GM19372 (cell line): Measurements from ENCODE around the gene MEX3A.
"Not testable (repeated sequence)": the region's sequence is repeated elsewhere in the genome, so short reads cannot be mapped to it uniquely, and the experiment has no call there.

Experiments
- ATAC-seq: cut with Tn5 transposase; IDR thresholded peaks from one replicate; pipeline ENCODE4 v1.9.1; 2021; ENCODE audit warnings: mild to moderate bottlenecking, low read depth, moderate library complexity; ENCODE audit not compliant: unreplicated experiment

MEX3A gene

DNA sequence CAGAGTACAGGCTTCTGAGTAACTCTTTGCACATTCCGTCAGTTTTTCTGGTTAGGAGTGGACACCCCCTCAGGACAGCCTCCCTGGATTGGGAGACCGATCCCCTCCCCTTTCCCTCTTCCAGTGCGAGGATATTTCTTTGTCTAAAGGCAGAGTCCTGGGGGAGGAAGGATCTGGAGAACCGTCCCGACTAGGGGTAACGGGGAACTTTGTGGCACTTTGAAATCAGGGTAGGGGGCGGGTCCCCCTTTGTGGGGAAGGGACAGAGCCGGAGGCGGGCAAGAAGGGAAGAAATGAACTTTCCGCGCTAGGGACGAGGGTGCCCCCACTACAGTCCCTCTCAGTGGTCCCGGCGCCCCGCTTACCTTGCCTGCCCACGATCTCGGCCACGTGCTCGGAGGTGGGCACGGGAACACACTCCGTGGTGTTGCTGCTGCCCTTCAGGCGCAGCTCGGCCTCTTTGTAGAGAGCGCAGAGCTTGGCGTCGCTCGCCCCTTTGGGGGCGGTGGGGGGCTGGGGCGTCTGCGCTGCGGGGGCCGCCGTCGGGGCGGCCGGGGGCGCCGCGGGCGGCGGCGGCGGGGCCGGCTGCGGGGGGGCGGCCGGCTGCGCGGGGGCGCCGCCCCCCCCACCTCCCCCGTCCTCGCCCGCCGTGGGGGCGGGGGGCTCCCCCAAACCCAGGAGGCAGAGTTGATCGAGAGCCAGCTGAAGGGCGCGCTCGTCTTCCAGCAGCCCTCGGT, 917 bp downstream of the MEX3A start:
- no peak for ATAC-seq

DNA sequence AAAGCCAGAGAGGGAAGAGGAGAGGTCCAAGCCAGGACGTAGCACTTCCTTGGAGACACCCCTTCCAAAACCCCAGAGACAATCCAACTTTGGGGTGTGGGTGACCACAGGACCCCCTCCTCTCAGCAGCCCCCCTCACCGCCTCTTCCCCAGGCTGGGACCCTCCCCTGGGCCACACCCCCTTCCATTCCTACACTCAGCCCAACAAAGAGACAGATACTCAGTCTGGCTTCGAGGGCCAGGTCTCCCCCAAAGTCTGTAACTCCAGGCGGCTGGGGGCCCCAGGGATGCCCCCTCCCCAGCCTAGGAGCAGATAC, 1.4 kb downstream of the MEX3A start:
- no peak for ATAC-seq

DNA sequence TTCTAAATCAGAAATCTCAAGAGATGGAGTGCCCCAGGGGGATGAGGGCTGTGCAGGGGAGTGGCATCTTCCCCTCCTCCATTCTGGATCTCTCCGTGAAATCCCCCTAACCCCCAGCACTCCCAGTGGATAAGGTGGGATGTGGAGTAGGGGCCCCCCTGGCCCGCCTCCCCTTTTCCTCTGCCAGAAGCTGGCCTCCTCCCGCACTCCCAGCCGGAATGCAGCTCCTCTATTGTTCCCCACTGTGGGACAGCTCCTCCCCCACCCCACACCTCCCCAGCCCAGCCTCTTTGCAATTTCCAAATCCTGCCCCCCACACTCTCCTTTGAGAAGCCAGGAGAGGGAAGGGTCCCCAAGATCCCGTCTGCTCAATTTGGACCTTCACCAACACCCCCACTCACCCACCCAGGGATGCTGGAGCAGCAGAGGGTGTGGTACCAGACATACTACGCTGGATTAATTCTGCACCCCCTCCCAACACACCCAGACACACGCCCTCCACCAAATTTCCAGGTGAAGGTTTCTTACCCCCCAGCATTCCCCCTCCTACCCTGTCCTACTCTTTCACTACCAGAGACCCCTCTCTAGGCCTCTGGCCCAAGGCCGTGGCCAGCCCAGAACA, 1.9 kb downstream of the MEX3A start:
- no peak for ATAC-seq

DNA sequence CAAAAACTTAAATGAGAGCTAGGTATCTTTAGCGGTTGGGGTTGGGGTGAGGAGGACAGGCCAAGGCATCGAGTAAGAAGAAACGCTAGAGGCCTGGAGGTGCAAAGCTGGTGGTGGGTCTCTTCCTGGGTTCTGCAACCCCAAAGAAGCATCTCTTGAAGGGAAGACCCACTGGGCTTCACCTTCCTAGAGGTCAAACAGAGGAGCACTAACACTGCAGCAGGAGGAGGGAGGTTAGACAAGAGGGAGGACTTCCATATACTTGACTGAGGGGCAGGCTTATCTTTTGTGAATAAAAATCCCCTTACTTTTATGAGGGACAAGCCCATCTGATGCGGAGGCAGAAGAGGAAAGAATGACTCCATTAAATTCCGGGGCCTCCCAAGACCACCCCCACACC, 2.5 kb downstream of the MEX3A start:
- ATAC-seq, result no peak

DNA sequence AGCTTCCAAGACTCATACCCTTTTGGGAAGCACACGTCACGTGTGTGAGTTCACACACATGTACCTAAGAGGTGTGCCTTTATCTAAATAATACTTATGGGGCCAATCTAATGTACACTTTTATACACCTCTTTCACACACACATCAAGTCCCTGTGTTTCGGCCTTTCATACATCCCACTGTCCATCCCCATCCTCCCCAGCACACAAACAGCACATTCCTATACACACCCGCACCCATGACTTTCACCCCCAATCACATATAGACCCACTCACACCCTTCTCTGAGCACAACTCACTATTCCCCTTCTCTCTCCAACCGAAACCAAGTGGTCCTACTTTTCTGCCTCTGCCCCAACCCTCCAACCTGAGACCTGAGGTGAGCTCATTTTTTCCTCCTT, 3.5 kb downstream of the MEX3A start:
- no peak for ATAC-seq

DNA sequence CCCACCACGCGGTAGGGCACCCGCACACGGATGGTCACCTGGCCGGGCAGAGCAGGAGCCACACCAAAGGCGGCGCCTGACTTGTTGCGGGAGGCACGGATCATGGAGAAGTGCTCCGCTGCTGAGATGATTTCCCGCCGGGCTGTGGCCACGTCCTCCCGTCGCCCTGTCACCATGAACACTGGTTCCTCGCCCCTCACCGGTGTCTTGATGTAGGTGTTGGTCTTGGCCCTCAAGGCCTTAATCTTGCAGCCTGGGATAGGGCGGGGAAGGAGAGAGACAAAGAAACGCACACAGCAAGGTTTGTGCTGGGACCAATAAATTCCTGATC, 4.9 kb downstream of the MEX3A start:
- ATAC-seq, result no peak

DNA sequence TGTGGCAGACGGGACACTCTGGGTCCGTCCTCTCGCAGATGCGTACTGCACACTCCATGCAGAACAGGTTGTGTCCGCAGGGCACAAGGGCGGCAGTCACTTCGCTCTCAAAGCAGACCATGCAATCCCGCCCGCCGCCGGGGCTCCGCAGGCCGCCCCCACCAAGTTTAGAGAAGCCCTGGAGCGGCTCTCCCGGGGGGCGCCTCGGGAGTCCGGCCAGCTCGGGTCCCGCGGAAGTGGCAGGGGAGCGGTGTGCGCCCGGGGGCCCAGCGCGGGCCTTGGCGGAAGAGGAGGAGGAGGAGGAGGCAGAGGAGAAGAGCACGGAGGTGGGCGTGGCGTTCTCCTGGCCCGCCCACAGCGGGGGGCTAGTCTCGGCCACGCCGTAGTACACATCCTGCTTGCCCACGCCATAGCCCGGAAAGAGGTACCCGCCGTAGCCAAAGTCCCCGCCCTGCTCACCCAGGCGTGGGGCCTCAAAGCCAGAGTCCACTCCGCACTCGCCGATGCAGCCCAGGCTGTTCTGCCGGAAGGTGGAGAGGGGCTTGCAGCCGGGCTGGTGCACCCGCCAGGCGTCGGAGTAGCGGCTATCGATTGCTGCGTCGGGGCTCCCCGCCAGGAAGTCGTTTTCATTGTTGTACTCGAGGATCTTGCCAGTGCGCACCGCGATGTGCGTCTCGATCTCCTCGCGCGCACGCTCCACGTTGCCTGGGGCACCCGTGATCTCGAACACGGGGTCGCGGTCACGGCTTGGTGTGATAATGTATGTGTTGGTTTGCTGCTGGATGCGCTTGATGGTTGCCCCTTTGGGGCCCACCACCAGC, 5.4 kb downstream of the MEX3A start:
- no peak for ATAC-seq

DNA sequence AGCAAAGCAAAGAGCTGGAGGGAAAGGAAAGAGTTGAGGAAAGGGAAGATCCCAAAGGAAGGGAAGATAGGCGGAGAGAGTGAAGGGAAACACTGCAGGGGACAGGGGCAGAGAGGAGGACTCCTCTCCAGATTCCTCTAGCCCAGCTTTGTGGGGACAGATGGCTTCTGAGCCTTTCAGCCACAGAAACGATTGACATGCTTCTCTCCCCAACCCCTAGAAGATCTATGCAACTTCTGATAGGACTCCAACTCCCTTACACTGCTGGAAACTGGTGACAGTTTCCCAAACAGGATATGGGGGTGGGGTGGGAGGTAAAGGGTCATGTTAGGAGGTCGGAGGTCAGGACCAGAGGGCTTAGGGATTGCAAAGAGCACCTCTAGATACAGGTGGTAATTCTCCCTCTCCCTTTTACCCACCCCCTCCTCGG, 6.5 kb downstream of the MEX3A start:
- ATAC-seq, result no peak

DNA sequence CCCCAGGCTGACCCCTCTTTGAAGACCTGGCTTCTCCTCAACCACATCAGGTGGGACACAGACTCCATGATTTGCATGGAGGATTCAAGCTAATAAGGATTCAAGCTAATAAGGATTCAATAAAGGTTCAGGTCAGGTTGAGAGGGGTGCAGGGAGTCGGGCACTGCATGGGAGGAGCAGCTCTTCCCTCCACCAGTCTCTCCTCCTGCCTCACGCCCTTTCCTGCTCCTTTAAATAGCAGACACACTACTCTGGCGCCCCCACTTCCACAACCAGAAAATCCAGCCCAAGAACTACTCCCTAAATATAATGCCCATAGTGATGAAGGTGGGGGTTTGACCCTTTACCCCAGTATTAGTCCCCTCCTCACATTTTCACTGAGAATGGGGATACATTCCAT, 7.1 kb downstream of the MEX3A start:
- ATAC-seq, result no peak

DNA sequence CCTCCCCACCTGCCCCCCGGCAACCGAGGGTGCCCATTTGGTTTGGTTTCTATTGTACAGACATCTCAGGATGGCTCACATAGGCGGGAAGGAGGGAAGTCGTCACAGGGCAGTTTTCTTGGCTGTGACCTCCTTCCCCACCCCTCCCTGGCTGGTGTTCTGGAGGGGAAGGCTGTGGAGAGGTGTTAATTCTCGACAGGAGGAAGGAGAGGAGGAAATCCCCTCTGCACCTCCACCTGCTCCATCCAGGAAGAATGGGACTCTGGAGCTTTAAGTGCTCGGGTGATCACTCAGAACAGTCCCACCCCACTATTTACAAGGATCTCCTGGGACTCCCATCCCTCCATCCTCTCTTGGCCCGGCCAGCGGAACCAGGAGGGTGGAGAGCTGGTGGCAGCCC, 7.6 kb downstream of the MEX3A start:
- no peak for ATAC-seq

DNA sequence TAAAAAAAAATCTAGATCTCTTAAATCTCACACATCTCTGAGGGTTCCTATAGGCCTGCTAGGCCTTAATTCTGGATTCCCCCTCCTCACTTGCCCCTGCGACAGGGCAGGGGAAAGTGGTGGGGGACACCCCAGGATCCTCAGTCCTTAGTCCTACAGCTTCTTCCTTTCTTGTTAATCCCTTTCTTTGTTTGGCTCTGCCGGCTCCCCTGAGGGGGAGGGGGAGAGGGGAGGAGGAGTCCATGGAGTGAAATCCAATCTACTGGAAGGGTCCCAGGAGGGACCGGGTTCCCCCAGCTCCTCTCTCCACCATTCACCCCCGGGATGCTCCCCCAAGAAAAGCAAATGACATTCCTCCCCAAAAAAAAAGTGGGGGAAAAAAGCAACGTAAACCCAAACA, 8.5 kb downstream of the MEX3A start:
- ATAC-seq, result no peak

DNA sequence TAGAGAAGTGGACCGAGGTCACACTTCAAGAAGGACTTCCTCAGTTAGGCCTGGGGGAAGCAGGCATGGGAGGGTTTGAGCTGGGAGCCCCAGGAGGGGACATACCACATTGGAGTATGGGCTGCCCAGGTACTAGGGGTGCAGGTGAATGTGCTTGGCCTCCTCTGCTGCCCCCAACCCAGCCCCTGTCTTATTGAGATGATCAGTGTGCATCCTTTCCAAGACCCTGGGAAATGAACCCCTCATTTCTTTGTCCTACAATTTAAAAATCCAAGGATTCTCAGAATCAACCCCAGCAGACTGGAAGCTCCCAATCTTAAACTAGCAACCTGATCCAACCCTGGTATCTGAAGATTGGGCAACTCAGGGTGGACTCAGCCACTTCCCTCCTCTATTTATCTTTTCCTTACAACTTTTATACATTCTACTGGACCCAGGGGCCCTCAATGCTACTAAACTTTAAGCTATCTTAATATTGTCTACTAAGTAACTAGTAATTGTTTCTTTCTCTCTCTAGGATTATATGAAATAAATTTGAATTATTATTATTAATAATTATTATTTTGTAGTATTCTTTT, 9.1 kb downstream of the MEX3A start:
- ATAC-seq, result no peak

DNA sequence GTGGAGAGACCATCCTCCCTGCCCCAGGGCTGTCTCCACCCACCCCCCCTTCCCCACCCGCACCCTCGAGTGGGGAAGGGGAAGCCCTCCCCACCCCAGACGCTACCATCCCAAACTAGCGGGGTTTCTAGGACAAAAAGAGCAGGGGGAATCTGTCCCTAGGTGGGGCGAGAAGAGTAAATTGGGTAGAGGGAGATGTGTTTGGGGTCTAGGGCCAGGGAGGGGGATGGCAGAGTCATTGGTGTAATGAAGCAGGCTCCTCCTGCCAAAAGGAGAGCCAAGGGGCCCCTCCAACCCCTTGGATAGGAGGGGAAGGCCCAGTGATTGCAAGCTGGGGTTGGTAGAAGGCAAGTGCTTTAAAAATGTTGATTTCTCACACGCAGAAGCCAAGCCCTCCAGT, 10.0 kb downstream of the MEX3A start:
- no peak for ATAC-seq

DNA sequence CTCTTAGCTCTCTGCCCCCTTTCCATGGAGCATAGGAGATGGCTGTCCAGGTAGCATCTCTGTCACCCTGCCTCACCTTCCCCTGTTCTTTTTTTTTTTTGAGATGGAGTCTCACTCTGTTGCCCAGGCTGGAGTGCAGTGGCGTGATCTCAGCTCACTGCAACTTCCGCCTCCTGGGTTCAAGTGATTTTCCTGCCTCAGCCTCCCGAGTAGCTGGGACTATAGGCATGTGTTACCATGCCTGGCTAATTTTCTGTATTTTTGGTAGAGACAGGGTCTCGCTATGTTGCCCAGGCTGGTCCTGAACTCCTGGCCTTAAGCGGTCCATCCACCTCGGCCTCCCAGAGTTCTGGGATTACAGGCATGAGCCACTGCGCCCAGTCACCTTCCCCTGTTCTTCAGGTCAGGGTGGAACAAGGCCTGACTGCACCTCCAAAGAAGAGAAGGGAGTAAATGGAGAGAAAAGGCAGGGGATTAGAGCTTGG, 10.9 kb downstream of the MEX3A start:
- ATAC-seq, result not testable (repeated sequence)

DNA sequence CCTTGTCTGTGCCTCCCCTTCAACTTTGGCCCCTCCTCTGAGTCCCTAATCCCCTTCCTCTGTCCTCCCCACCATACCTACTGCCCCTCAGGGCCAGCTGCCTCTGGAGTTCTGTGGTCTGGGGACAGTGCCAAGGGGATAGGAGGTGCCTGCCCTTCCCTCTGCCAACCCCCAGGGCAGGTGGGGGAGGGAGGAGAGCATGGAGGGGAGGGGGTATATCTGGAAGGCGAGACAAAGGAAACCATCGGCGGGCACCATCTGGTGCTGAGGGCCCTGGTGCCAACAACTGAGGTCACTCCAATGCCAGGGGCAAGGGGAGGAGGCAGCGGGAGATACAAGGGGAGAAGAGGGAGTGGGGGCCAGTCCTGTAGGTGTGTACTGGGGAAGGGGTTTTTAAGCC, 11.7 kb downstream of the MEX3A start:
- ATAC-seq, result no peak

DNA sequence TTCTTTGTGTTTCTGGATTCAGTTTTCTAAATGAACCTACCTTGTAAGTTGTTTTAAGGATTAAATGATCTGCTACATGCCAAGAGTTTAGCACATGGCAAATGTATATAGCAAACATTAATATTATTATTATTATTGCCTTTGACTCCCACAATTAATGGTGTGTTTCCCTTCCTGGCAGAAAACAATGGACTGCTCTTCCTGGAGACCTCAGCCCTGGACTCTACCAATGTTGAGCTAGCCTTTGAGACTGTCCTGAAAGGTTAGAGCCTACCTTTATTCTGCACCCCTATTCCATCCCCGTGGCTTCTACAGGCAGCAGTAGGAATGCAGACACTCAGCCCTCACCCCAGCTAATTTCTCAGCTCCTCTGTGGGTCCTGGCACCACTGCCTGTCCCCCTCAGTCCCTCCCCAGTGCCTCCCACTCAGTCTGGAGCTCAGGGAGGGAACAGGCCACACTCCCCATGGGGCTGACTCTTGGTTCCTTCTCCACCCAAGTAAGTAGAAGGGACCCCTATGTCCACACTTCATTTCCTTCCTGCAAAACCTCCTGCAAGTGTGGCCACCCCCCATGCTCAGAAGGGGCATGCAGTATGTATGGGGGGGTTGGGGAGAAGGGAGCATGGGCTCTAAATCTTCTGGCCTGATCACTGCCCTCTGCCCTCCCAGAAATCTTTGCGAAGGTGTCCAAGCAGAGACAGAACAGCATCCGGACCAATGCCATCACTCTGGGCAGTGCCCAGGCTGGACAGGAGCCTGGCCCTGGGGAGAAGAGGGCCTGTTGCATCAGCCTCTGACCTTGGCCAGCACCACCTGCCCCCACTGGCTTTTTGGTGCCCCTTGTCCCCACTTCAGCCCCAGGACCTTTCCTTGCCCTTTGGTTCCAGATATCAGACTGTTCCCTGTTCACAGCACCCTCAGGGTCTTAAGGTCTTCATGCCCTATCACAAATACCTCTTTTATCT, 12.5 kb downstream of the MEX3A start:
- ATAC-seq, result no peak

DNA sequence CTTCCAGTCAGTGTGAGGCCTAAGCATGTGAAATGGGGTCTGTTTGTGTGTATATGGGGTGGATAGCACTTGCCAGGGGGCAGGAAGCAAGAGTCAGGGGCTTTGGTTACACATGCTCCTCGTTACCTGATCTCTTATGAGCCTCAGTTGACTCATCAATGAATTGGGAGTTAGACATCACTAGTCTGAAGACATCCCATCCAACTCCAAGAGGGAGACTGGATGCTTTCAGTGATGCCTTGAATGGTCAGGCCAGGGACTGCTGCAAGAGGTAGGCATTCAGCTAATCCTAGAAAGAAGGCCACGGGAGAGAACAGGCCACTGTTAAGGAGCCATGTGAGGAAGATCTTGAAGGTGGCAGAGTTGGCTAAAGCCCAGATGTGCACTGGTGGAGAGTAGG, 15.0 kb downstream of the MEX3A start:
- ATAC-seq, result no peak

DNA sequence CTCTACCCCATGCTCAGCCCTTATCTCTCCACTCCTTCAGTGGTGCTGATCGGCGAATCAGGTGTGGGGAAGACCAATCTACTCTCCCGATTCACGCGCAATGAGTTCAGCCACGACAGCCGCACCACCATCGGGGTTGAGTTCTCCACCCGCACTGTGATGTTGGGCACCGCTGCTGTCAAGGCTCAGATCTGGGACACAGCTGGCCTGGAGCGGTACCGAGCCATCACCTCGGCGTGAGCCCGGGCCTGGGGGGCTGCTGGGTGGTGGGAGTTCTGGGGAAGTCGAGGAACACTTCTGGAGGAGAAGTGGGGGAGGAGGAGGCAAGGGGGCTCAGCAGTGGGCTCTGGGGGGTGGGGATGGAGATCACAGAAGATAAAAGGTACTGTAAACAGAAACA, 16.4 kb downstream of the MEX3A start:
- no peak for ATAC-seq

DNA sequence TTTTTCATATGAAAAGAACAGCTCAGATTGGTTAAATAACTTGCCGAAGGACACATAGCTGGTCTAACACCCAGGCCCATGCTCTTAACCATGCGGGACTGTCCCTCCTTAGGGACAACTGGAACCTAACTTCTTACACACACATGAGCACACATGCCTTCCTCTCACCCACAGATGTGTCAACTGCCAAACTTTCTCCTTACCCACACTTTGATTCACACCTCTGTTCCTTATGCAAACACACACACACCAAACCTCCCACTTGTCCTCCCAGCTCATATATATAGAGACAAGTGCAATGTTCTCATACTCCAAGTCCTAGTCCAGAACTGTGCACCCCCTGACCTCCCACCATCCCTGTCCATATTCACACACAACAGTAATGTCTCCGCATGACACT, 17.1 kb downstream of the MEX3A start:
- no peak for ATAC-seq

DNA sequence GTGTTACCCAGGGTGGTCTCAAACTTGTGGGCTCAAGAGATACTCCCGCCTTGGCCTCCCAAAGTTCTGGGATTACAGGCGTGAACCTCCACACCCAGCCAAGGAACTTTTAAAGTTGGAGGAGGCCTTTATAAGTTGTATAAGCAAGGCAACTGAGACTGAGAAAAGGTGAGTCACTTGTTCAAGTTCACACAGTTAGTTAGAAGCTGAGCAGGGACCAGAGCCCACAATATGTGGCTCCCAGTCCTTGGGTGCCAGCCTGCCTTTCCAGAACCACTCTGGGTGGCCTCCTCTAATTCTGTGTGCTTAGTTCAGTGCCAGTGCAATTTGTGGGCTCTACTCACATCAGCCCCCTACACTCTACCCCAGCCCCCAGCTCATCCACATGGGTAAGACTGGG, 17.6 kb downstream of the MEX3A start:
- no peak for ATAC-seq

DNA sequence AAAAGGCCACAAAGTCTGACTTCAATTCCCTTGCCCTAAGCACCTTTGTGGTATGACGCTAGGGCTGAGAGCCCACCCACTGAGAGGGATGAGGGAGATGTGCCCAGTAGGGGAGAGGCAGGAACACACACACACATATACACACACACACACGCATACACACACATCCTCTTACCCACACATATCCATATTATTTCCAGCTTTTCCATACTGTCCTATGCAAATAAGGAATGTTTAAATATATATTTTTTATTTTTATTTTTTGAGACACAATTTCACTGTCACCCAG, 18.3 kb downstream of the MEX3A start:
- ATAC-seq, result no peak
